Esophagus squamous epithelium (tissue), 5 donors: Measurements from ENCODE around the gene CALB2. TPM values are rescaled to one million over a fixed set of nuclear protein-coding genes. Genes with fewer than 3 reads are reported as not detected.
A peak's percentile ranks its signal among the peaks of the same experiment; 100 is the strongest.
"Not testable (repeated sequence)": the region's sequence is repeated elsewhere in the genome, so short reads cannot be mapped to it uniquely, and the experiment has no call there.

Experiments
- DNase-seq: peaks from one replicate; lab custom pipeline; 2025; lab: John Stamatoyannopoulos, UW
- H3K27ac ChIP-seq, 4 donors: fragments of 200-600 bp; sonication (generic); one replicate each; pipeline ENCODE4 v1.5.1; 2016 to 2019; ENCODE audit warnings: mild to moderate bottlenecking in 1 of 4
- H3K27me3 ChIP-seq, 4 donors: fragments of 200-600 bp; sonication (generic); 1 replicate in 3 of 4; 2 replicates in 1 of 4; pipeline versions ENCODE4 v1.5.1 to v1.6.0; 2017 to 2021; ENCODE audit warnings: antibody characterized with exemption in 1 of 4
- H3K36me3 ChIP-seq, 3 donors: fragments of 200-600 bp; sonication (generic); one replicate each; pipeline ENCODE4 v1.5.1; 2016 to 2019
- H3K4me1 ChIP-seq, 3 donors: fragments of 200-600 bp; sonication (generic); one replicate each; pipeline ENCODE4 v1.5.1; 2017 to 2019
- H3K4me3 ChIP-seq, 4 donors: fragments of 200-600 bp; sonication (generic); 1 replicate in 3 of 4; 2 replicates in 1 of 4; pipeline ENCODE4 v1.5.1; 2016 to 2019; ENCODE audit warnings: mild to moderate bottlenecking in 2 of 4, moderate library complexity in 1 of 4
- H3K9me3 ChIP-seq, 3 donors: fragments of 200-600 bp; sonication (generic); one replicate each; pipeline ENCODE4 v1.5.1; 2016 to 2019
- POLR2A ChIP-seq, 4 donors: fragments of 450-650 bp; IDR thresholded peaks; one replicate each; pipeline ENCODE4 v1.6.1; 2017; ENCODE audit warnings: antibody characterized with exemption in 4 of 4, mild to moderate bottlenecking in 4 of 4, moderate library complexity in 3 of 4
- WGBS, 2 donors: methylation state at CpG; one replicate each; pipeline ENCODE4 v1.1.5; 2018; 5-methylcytosine and 5-hydroxymethylcytosine counted together
- intact Hi-C: fragments of 100-400 bp; cut with DNase I; formaldehyde crosslinking; loops from one replicate; pipeline ENCODE4 v1.15.0; 2022
- total RNA-seq, 4 donors: library from RNA; depleted of rRNA; stranded (reverse); fragments of >200 nt; gene quantifications; one replicate each; pipeline ENCODE4 v1.1.0, GENCODE V29; 2016
- TF ChIP-seq, protein P1 (sequence below), 6 experiments: fragments of 450-650 bp in 4 of 6; fragments of 200-600 bp in 2 of 6; sonication (generic) in 2 of 6; IDR thresholded peaks; one replicate each; pipeline ENCODE4 v1.5.1; 2016 to 2019; ENCODE audit warnings: antibody characterized with exemption in 6 of 6, mild to moderate bottlenecking in 4 of 6, moderate library complexity in 4 of 6
- donor health status: DM: yes; HTN: yes; CAD: no.

Gene CALB2, protein sequence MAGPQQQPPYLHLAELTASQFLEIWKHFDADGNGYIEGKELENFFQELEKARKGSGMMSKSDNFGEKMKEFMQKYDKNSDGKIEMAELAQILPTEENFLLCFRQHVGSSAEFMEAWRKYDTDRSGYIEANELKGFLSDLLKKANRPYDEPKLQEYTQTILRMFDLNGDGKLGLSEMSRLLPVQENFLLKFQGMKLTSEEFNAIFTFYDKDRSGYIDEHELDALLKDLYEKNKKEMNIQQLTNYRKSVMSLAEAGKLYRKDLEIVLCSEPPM
- 1 to 10 TPM in 3 of 4 donors, under 1 TPM in 1; 0.35 to 3.8 (median 2.4) TPM for total RNA-seq

DNA sequence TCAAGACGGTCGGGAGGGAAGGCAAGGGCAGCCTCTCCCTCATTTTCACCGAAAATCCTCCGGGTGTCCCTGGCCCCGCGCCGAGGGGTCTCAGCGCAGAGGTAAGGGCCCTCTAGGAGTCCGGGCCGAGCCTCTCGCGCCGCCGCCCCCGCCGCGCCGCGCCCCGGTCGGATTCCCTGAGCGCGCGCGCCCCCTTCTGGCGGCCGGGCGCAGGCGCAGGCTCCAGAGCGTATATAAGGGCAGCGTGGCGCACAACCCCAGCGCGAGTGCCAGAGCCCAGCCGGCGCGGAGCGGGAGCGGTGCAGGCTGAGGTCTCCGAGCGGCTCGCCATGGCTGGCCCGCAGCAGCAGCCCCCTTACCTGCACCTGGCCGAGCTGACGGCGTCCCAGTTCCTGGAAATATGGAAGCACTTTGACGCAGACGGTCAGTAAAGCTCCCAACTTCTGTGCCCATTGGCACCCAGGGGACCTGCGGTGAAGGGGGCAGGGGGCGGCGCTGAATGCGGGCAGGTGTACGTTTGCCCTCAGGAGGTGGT is at the start of gene CALB2:
TSS of gene CALB2 (plus strand) at position 260 of the 535 bp plus-strand sequence. CDS start at position 330, 70 bp downstream.
- WGBS, 2 donors, result 1% methylated on average over 9 to 14 of the region's 53 CpGs
- peaks cover 3 to 17% (median 8%) of the 10 kb centered on the region in 3 donors for H3K4me1 ChIP-seq
- TF ChIP-seq, protein P1, sequence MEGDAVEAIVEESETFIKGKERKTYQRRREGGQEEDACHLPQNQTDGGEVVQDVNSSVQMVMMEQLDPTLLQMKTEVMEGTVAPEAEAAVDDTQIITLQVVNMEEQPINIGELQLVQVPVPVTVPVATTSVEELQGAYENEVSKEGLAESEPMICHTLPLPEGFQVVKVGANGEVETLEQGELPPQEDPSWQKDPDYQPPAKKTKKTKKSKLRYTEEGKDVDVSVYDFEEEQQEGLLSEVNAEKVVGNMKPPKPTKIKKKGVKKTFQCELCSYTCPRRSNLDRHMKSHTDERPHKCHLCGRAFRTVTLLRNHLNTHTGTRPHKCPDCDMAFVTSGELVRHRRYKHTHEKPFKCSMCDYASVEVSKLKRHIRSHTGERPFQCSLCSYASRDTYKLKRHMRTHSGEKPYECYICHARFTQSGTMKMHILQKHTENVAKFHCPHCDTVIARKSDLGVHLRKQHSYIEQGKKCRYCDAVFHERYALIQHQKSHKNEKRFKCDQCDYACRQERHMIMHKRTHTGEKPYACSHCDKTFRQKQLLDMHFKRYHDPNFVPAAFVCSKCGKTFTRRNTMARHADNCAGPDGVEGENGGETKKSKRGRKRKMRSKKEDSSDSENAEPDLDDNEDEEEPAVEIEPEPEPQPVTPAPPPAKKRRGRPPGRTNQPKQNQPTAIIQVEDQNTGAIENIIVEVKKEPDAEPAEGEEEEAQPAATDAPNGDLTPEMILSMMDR (IDR thresholded peaks at IDR 0.05), result peak; percentile 84 to 98 (median 92)
- TF ChIP-seq POLR2A (IDR thresholded peaks at IDR 0.05), result no peak
- intact Hi-C loops, result no loop called here
- H3K4me3 ChIP-seq, result peak within 1 kb of the TSS in 3 of 4 donors; percentile 7 to 57 (median 30)
- no peaks in the 10 kb centered on the region for H3K9me3 ChIP-seq
- DNase-seq, result no peak
- no peak within 1 kb of the TSS for H3K27ac ChIP-seq
- peaks cover 0 to 45% (median 2%) of the 10 kb centered on the region in 4 donors for H3K27me3 ChIP-seq
- no peaks in the 10 kb centered on the region for H3K36me3 ChIP-seq

DNA sequence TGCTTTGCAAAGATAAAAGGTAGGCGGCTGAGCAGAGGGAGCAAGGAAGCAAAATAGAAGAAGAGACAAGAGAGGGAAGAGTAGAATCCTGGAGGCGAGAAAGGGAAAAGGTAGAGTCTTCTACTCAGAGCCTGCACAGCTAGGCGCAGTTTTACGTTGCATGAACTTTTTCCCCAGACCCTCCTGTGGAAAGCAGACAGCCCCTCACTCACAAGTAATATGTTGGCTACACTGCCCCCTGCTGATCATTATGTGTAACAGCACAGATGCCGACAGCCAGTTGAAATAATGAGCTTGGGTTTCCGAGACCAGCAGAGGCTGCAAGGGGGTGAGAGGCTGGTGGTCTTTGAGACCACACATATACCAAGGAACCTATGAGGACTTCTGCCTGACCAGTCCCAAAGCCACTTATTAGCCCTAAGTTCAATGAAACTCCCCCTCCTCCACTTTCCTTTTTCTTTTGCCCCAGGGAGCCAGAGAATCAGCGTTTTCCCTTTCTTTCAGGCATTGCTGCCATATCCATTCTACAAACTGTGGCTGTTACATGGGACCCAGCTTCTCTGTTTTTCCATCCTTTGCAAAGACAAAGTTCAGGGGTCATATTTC is 46.9 kb upstream of the CALB2 start:
- H3K4me3 ChIP-seq, result no peak overlapping the region
- 24 to 26% methylated on average over 6 to 7 of the region's 7 CpGs for WGBS, 2 donors
- H3K36me3 ChIP-seq, result no peaks in the 10 kb centered on the region
- no peak overlapping the region for H3K27ac ChIP-seq
- TF ChIP-seq, protein P1 (IDR thresholded peaks at IDR 0.05), result peak; percentile 57 to 77 (median 66)
- TF ChIP-seq POLR2A (IDR thresholded peaks at IDR 0.05), result no peak
- no peaks in the 10 kb centered on the region for H3K9me3 ChIP-seq
- intact Hi-C loops, result no loop called here
- no peak for DNase-seq
- H3K27me3 ChIP-seq, result peaks cover 0 to 30% (median 0%) of the 10 kb centered on the region in 4 donors
- H3K4me1 ChIP-seq, result no peaks in the 10 kb centered on the region

DNA sequence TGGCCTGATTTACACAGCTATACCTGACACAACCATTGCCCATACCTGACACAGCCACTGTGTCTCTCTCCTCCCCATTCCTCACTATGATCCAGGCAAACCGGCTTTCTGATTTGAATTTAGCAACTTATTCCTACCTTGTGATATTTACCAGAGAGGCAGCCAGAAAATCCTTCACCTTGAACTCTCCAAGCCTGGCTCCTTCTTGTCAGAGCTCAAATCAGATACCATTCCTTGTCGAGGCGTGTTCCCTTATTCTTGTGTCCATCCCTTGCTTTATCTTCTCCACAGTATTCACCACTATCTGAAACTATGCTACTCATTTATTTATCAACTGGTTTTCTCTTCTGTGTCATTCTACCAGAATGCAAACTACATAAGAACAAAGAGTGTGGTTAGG is 44.9 kb upstream of the CALB2 start:
- H3K27me3 ChIP-seq, result peaks cover 0 to 30% (median 0%) of the 10 kb centered on the region in 4 donors
- intact Hi-C loops, H3K4me1 ChIP-seq, H3K9me3 ChIP-seq, H3K27ac ChIP-seq, H3K36me3 ChIP-seq, H3K4me3 ChIP-seq, DNase-seq: not testable (repeated sequence)
- 63 to 69% methylated on average over 3 of the region's 3 CpGs for WGBS, 2 donors

DNA sequence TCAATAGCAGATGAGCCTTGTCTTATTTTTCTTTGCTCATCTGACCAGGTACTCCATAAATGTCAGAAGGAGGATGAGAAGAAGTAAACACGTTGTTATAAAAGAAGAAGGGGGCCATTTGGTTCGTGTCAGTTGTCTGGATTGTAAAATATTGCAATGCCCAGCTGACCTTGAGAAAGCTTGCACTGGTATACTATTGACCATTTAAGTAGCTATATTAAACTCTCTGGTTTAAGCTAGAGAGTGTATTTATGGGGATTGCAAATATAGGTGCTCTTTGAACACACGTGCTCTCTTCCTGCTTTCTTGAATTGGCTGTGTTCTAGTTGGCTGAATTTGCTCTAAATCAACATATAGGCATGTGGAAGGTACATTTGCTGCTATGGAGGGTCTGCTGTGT is 43.3 kb upstream of the CALB2 start:
- H3K4me3 ChIP-seq, result no peak overlapping the region
- intact Hi-C loops, result no loop called here
- 5 to 19% methylated on average over 3 of the region's 3 CpGs for WGBS, 2 donors
- DNase-seq, result no peak
- no peaks in the 10 kb centered on the region for H3K4me1 ChIP-seq
- no peak overlapping the region for H3K27ac ChIP-seq
- H3K27me3 ChIP-seq, result peaks cover 0 to 30% (median 0%) of the 10 kb centered on the region in 4 donors
- TF ChIP-seq, protein P1 (IDR thresholded peaks at IDR 0.05), result no peak
- TF ChIP-seq POLR2A (IDR thresholded peaks at IDR 0.05), result no peak
- H3K9me3 ChIP-seq, result no peaks in the 10 kb centered on the region
- H3K36me3 ChIP-seq, result no peaks in the 10 kb centered on the region

DNA sequence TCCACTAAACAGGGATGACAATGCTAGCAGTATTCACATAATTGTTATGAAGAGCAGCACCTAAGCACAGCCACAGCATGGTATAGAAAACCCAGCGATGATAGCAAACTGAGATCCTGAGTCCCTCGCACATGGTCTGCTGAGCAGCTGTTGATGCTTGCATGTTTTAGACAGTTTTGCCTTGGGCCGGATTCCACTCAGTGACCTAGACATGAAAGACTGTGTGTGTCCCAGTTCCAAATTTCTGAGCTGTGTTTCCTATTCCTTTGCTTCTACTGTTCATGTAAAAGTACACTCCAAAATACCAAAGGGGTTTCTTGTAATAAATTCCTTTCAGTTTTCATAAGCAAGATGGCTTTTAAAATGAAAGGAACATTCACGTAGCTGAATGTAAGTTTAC is 38.5 kb upstream of the CALB2 start:
- H3K9me3 ChIP-seq, result no peaks in the 10 kb centered on the region
- H3K27me3 ChIP-seq, result no peaks in the 10 kb centered on the region
- H3K4me1 ChIP-seq, result no peaks in the 10 kb centered on the region
- H3K36me3 ChIP-seq, result no peaks in the 10 kb centered on the region
- intact Hi-C loops, result no loop called here
- no peak overlapping the region for H3K4me3 ChIP-seq
- H3K27ac ChIP-seq, result no peak overlapping the region
- 51 to 65% methylated on average over 3 to 4 of the region's 4 CpGs for WGBS, 2 donors
- no peak for DNase-seq
- TF ChIP-seq, protein P1 (IDR thresholded peaks at IDR 0.05), result no peak
- no peak for TF ChIP-seq POLR2A (IDR thresholded peaks at IDR 0.05)
